Stimulated activated CD8-positive, alpha-beta memory T cell treated with anti-CD3 and anti-CD28 coated beads, Interleukin-7, amount 100 ng/mL, for 4 hours (primary cell): ENCODE data around the gene PNKP.

Source experiments
- DNase-seq, 2 donors: peaks; one replicate each; pipeline ENCODE4 v3.0.0-alpha.2; 2020; ENCODE audit warnings: low read depth in 2 of 2

PNKP gene

GRCh38 chr19:49890349-49891311, 23.3 kb upstream of the PNKP start:
- peak in 1 of 2 donors; percentile 68 for DNase-seq

GRCh38 chr19:49889687-49890348, 22.4 kb upstream of the PNKP start:
- peak in 1 of 2 donors; percentile 61 for DNase-seq

DNA sequence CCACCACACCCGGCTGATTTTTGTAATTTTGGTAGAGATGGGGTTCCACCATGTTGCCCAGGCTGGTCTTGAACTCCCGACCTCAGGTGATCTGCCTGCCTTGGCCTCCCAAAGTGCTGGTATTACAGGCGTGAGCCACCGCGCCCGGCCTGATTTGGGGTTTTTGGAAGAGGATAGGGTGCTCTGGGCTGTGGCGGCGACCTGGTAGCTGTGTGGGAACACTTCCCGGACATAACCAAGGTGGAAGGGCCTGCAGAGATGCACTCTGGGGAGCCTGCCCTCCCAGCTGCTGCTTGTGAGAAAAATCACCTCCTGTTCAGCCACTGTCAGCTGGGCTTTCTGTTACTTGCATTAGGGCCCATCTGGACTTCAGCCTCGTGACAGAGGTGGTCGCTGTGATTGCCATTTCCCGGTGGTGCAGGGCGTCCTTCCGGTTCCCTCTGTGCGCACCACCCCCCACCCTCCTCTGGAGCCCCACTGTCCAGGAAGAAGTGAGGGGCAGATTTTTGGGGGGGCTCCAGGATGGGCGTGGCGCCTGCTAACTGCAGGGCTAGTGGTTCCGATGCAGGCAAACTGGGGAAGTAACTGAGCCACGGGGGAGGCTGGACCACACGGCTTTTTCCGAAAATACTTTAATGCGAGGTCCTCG, 21.8 kb upstream of the PNKP start:
- DNase-seq = no peak

- DNase-seq = no peak
Measured at GRCh38 chr19:49888510-49888824, 21.1 kb upstream of the PNKP start.

DNA sequence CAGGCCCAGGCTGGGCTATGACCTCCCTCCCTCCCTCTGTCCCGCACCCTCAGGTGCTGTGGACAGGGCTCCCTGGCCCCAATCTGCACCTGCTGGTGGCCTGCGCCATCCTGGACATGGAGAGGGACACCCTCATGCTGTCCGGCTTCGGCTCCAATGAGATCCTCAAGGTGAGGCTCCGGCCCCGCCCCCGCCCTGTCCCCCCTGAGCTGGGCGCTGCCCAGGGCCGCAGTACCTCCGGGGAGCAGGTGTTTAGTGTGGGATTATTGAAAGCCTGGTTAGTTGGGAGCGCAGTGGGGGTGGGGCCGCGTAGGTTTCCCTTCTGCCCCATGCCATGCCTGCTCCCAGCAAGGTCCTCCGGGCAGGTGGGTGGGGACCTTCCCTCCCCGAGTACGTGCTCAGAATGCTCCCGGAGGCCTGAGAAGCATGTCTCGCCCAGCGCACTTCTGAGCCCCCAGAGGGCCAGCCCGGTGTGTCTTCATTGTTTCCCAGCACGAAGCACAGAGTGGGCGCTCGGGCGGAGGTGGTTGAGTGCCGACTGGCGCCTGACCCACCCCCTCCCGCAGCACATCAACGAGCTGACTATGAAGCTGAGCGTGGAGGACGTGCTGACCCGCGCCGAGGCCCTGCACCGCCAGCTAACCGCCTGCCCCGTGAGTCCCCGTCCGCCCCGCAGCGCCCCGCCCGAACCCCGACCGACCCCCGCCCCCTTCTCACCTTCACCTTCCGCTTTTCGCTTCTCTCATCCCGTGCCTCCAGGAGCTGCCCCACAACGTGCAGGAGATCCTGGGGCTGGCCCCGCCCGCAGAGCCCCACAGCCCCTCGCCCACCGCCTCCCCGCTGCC, 20.5 kb upstream of the PNKP start:
- no peak for DNase-seq

GRCh38 chr19:49887037-49887664, 19.8 kb upstream of the PNKP start:
- DNase-seq = no peak

GRCh38 chr19:49884760-49885159, 17.4 kb upstream of the PNKP start:
- DNase-seq = no peak

GRCh38 chr19:49884109-49884508, 16.7 kb upstream of the PNKP start:
- no peak for DNase-seq

DNA sequence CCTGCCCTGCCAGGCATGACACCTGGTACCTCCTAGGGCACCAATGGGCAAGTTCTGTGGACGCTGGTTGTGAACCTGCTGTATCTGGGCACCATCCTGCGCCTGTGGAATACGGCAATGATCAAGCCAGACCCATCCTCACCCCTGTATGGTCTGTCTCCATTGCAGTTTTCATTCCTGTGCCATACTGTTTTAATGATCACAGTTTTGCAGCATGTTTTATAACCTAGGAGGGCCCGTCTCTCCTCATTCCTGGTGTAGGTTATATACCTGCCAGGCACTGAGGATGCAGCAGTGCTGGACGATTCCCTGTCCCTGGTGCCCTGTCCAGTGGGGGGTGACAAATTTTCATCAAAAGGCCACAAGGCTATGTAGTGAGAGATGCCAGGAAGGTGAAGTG, 15.7 kb upstream of the PNKP start:
- DNase-seq = no peak

- no peak for DNase-seq
Measured at GRCh38 chr19:49882643-49883042, 15.3 kb upstream of the PNKP start.

DNA sequence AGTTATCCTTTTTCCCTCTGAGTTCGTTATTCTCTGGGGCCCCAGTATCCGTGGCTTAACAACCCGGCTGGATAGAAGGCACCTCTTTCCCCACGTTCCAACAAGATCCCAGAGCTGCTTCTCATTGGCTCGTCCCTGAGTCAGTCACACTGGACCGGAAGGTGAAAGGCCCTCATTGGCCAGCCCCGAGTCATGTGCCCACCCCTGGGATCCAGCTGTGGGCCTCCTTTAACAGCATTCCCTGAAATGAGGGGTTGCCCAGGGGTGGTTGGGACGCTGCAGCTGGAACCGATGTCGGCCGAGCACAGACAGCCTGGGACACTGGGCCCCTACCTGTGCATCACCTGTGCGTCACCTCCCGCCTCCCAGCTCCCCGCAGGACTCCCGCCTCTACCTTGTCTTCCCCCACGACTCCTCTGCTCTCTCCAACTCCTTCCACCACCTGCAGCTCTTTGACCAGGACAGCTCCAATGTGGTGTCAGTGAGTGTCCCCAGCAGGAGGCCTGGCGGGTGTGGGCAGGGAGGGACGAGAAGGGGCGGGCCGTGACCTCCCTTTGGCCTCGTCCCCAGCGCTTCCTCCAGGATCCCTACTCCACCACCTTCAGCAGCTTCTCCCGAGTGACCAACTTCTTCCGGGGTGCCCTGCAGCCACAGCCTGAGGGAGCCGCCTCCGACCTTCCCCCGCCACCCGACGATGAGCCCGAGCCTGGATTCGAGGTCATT, 14.5 kb upstream of the PNKP start:
- DNase-seq = no peak

DNA sequence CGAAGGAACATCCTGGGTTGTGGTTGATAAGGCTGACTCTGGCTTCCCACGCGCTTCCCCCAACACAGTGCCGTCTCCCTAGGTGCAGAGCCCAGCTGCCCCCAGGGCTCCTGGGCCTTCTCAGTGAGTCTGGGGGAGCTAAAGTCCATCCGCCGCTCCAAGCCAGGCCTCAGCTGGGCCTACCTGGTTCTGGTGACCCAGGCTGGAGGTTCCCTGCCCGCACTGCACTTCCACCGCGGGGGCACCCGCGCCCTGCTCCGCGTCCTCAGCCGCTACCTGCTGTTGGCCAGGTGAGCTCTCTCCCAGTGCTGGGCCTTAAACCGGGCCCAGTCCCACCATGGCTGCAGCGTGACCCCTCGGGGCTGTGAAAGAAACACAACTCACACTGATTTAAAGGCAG, 13.8 kb upstream of the PNKP start:
- no peak for DNase-seq

DNA sequence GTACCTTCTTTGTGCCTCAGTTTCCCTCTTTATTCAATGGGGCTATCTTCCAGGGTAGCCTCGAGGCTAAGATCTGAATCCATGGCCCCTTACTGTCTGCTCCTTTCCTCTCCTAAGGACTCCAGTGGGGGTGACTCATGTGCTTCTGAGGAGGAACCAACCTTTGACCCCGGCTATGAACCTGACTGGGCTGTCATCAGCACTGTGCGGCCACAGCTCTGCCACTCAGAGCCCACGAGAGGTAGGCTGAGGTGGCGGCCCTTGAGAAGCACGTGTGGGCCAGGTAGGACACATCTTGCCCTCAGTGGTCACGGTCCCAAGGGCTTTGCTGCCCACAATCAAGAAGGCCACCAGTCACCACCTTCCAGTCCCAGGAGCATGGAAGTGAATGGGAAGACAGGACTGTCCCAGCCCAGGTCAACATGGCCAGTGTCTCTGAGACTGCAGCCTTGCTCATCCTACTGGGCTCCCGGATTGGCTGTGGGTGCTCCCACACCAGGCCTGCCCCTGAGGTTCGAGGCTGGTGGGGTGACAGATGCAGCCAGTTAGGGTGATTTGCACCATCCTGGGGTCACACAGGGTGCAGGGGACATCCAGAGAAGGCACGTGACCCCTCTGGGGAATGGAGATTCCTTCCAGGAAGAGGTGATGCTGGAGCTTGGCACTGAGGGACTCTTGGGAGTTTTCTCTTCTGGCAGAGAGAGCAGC, 12.9 kb upstream of the PNKP start:
- no peak for DNase-seq

- no peak for DNase-seq
Measured at GRCh38 chr19:49879243-49879963, 12.0 kb upstream of the PNKP start.

GRCh38 chr19:49878744-49879070, 11.3 kb upstream of the PNKP start:
- no peak for DNase-seq

- peak; percentile 95 to 97 for DNase-seq
Measured at GRCh38 chr19:49877879-49878743, 10.7 kb upstream of the PNKP start.

- peak; percentile 98 for DNase-seq
Measured at GRCh38 chr19:49877020-49877878, 9.9 kb upstream of the PNKP start, which contains the start of the genes AKT1S1 and TBC1D17. AKT1S1 (minus strand) TSS chr19:49877355; CDS start chr19:49873295, 4,060 bp downstream. TBC1D17 (plus strand) TSS chr19:49877702; CDS start chr19:49877724, 22 bp downstream.
